HG03060 (cell line): ENCODE results near the gene CABP4.
"Not testable (repeated sequence)": the region's sequence is repeated elsewhere in the genome, so short reads cannot be mapped to it uniquely, and the experiment has no call there.

ENCODE experiments used
- ATAC-seq: cut with Tn5 transposase; IDR thresholded peaks from one replicate; pipeline ENCODE4 v1.9.1; 2021; ENCODE audit warnings: low read depth, moderate number of reproducible peaks; ENCODE audit not compliant: unreplicated experiment

The CABP4 gene

GRCh38 chr11:67418476-67419281 lies 36.5 kb upstream of the CABP4 start:
- no peak for ATAC-seq

GRCh38 chr11:67419325-67420049 lies 35.7 kb upstream of the CABP4 start:
- ATAC-seq: no peak

- no peak for ATAC-seq
Measured at GRCh38 chr11:67420147-67420645, 35.0 kb upstream of the CABP4 start.

- ATAC-seq: no peak
Measured at GRCh38 chr11:67420646-67421429, 34.3 kb upstream of the CABP4 start.

- no peak for ATAC-seq
Measured at GRCh38 chr11:67421430-67422031, 33.6 kb upstream of the CABP4 start.

GRCh38 chr11:67422891-67423290 lies 32.3 kb upstream of the CABP4 start:
- no peak for ATAC-seq

- no peak for ATAC-seq
Measured at GRCh38 chr11:67423466-67423865, 31.7 kb upstream of the CABP4 start.

- no peak for ATAC-seq
Measured at GRCh38 chr11:67423891-67424613, 31.1 kb upstream of the CABP4 start.

- not testable (repeated sequence) for ATAC-seq
Measured at GRCh38 chr11:67427364-67427859, 27.7 kb upstream of the CABP4 start.

- peak; percentile 75 for ATAC-seq
Measured at GRCh38 chr11:67428052-67429001, 26.8 kb upstream of the CABP4 start, which contains the start of gene RPS6KB2. RPS6KB2 (plus strand) TSS chr11:67428494; CDS start chr11:67428546, 52 bp downstream.

- ATAC-seq: no peak
Measured at GRCh38 chr11:67429038-67429668, 26.0 kb upstream of the CABP4 start.

GRCh38 chr11:67429722-67430121 lies 25.4 kb upstream of the CABP4 start:
- no peak for ATAC-seq

GRCh38 chr11:67431346-67432249 lies 23.6 kb upstream of the CABP4 start:
- no peak for ATAC-seq

- ATAC-seq: no peak
Measured at GRCh38 chr11:67432655-67433349, 22.4 kb upstream of the CABP4 start.

- no peak for ATAC-seq
Measured at GRCh38 chr11:67433536-67434394, 21.4 kb upstream of the CABP4 start.
